ENCODE results near the gene PRR3.

GRCh38 chr6:30515944-30516753 lies 40.9 kb upstream of the PRR3 start:
- TF ChIP-seq, protein P1, sequence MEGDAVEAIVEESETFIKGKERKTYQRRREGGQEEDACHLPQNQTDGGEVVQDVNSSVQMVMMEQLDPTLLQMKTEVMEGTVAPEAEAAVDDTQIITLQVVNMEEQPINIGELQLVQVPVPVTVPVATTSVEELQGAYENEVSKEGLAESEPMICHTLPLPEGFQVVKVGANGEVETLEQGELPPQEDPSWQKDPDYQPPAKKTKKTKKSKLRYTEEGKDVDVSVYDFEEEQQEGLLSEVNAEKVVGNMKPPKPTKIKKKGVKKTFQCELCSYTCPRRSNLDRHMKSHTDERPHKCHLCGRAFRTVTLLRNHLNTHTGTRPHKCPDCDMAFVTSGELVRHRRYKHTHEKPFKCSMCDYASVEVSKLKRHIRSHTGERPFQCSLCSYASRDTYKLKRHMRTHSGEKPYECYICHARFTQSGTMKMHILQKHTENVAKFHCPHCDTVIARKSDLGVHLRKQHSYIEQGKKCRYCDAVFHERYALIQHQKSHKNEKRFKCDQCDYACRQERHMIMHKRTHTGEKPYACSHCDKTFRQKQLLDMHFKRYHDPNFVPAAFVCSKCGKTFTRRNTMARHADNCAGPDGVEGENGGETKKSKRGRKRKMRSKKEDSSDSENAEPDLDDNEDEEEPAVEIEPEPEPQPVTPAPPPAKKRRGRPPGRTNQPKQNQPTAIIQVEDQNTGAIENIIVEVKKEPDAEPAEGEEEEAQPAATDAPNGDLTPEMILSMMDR (IDR thresholded peaks at IDR 0.05; ENCODE audit: low read depth, low read length, missing input control): no peak
- peak; percentile 93 for TF ChIP-seq YY1 (IDR thresholded peaks at IDR 0.05)
- TF ChIP-seq, protein P2, sequence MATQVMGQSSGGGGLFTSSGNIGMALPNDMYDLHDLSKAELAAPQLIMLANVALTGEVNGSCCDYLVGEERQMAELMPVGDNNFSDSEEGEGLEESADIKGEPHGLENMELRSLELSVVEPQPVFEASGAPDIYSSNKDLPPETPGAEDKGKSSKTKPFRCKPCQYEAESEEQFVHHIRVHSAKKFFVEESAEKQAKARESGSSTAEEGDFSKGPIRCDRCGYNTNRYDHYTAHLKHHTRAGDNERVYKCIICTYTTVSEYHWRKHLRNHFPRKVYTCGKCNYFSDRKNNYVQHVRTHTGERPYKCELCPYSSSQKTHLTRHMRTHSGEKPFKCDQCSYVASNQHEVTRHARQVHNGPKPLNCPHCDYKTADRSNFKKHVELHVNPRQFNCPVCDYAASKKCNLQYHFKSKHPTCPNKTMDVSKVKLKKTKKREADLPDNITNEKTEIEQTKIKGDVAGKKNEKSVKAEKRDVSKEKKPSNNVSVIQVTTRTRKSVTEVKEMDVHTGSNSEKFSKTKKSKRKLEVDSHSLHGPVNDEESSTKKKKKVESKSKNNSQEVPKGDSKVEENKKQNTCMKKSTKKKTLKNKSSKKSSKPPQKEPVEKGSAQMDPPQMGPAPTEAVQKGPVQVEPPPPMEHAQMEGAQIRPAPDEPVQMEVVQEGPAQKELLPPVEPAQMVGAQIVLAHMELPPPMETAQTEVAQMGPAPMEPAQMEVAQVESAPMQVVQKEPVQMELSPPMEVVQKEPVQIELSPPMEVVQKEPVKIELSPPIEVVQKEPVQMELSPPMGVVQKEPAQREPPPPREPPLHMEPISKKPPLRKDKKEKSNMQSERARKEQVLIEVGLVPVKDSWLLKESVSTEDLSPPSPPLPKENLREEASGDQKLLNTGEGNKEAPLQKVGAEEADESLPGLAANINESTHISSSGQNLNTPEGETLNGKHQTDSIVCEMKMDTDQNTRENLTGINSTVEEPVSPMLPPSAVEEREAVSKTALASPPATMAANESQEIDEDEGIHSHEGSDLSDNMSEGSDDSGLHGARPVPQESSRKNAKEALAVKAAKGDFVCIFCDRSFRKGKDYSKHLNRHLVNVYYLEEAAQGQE (IDR thresholded peaks at IDR 0.05): peak; percentile 85
- peak; percentile 75 to 77 for TF ChIP-seq RXRA (IDR thresholded peaks at IDR 0.05)
- TF ChIP-seq, protein P3, sequence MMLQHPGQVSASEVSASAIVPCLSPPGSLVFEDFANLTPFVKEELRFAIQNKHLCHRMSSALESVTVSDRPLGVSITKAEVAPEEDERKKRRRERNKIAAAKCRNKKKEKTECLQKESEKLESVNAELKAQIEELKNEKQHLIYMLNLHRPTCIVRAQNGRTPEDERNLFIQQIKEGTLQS (IDR thresholded peaks at IDR 0.05): no peak
- peak; percentile 50 to 79 for TF ChIP-seq GABPA (IDR thresholded peaks at IDR 0.05 in 1 of 2, conservative IDR thresholded peaks at IDR 0.05 in 1 of 2)
- TF ChIP-seq JUND (IDR thresholded peaks at IDR 0.05): peak in 1 of 2 donors; percentile 74
- peak; percentile 24 to 26 for TF ChIP-seq RAD21 (IDR thresholded peaks at IDR 0.05)
